Fibroblast of skin of back (primary cell): Measurements from ENCODE around the gene MEGF8.
A peak's percentile ranks its signal among the peaks of the same experiment; 100 is the strongest.

ENCODE experiments used
- DNase-seq: peaks from one replicate; pipeline ENCODE4 v3.0.0-alpha.2; 2013

The MEGF8 gene

GRCh38 chr19:42360787-42361544 lies 35.5 kb downstream of the MEGF8 start:
- DNase-seq, result no peak

GRCh38 chr19:42361545-42361910 lies 36.1 kb downstream of the MEGF8 start:
- DNase-seq, result no peak

GRCh38 chr19:42362342-42362741 lies 36.9 kb downstream of the MEGF8 start:
- DNase-seq, result no peak

- DNase-seq, result no peak
These were observed 37.5 kb downstream of the MEGF8 start for GRCh38 chr19:42362891-42363440.

- DNase-seq, result no peak
These were observed 38.3 kb downstream of the MEGF8 start for GRCh38 chr19:42363614-42364346.

GRCh38 chr19:42366673-42367072 lies 41.2 kb downstream of the MEGF8 start:
- no peak for DNase-seq

- DNase-seq, result no peak
These were observed 42.5 kb downstream of the MEGF8 start for GRCh38 chr19:42367929-42368328.

- DNase-seq, result no peak
These were observed 42.9 kb downstream of the MEGF8 start for GRCh38 chr19:42368360-42368759.

GRCh38 chr19:42368765-42369164 lies 43.3 kb downstream of the MEGF8 start:
- DNase-seq, result no peak

GRCh38 chr19:42369433-42370067 lies 44.1 kb downstream of the MEGF8 start:
- DNase-seq, result no peak

- no peak for DNase-seq
These were observed 44.7 kb downstream of the MEGF8 start for GRCh38 chr19:42370068-42370520.

GRCh38 chr19:42370626-42371175 lies 45.3 kb downstream of the MEGF8 start:
- DNase-seq, result no peak

GRCh38 chr19:42374826-42375376 lies 49.5 kb downstream of the MEGF8 start:
- DNase-seq, result no peak

GRCh38 chr19:42375415-42376176 lies 50.2 kb downstream of the MEGF8 start:
- no peak for DNase-seq

- DNase-seq, result no peak
These were observed 50.7 kb downstream of the MEGF8 start for GRCh38 chr19:42376177-42376555.

- no peak for DNase-seq
These were observed 53.1 kb downstream of the MEGF8 start for GRCh38 chr19:42378225-42379215.

GRCh38 chr19:42380155-42380554 lies 54.7 kb downstream of the MEGF8 start:
- no peak for DNase-seq

GRCh38 chr19:42386974-42387707 lies 61.7 kb downstream of the MEGF8 start:
- peak; percentile 59 for DNase-seq

- DNase-seq, result no peak
These were observed 63.5 kb downstream of the MEGF8 start for GRCh38 chr19:42388851-42389489.
